Naive thymus-derived CD4-positive, alpha-beta T cell (primary cell): ENCODE data around the gene PPFIBP2. TPM values are rescaled to one million over a fixed set of nuclear protein-coding genes. Genes with fewer than 3 reads are reported as not detected.

ENCODE experiments used
- ATAC-seq: fragments of 150-1000 bp; cut with Tn5 transposase; 2 replicates; pipeline ENCODE4 v1.10.0; 2021; ENCODE audit warnings: mild to moderate bottlenecking, moderate library complexity
- CTCF ChIA-PET: fragments of 350-600 bp; sonication (Branson Sonifier 250); formaldehyde crosslinking; loops from one replicate; lab custom pipeline; 2021; ENCODE audit warnings: antibody characterized with exemption; lab: Charles Lee
- POLR2A ChIA-PET: fragments of 350-600 bp; sonication (Branson Sonifier 250); formaldehyde crosslinking; loops from one replicate; lab custom pipeline; 2021; ENCODE audit warnings: antibody characterized with exemption, inconsistent platforms; lab: Charles Lee
- DNase-seq, 9 donors: peaks; one replicate each; pipeline versions ENCODE4 v3.0.0 to v3.0.0-alpha.2; 2020 to 2022; ENCODE audit warnings: mixed read lengths in 1 of 9
- H3K27ac ChIP-seq: one replicate; pipeline ENCODE4 v1.7.0; 2013; ENCODE audit warnings: mild to moderate bottlenecking, low read depth, low read length, moderate library complexity
- H3K27me3 ChIP-seq, 2 donors: one replicate each; pipeline ENCODE4 v1.7.0; 2013; ENCODE audit warnings: low read length in 2 of 2, mild to moderate bottlenecking in 2 of 2, moderate library complexity in 2 of 2; ENCODE audit not compliant: control insufficient read depth in 2 of 2, insufficient read depth in 2 of 2
- H3K36me3 ChIP-seq, 3 experiments: 1 replicate in 2 of 3; 2 replicates in 1 of 3; pipeline ENCODE4 v1.7.0; 2013; ENCODE audit warnings: low read length in 3 of 3, mild to moderate bottlenecking in 3 of 3, moderate library complexity in 1 of 3; ENCODE audit not compliant: insufficient read depth in 3 of 3, control insufficient read depth in 2 of 3
- H3K4me1 ChIP-seq, 2 donors: one replicate each; pipeline ENCODE4 v1.7.0; 2013; ENCODE audit warnings: low read length in 2 of 2, mild to moderate bottlenecking in 2 of 2, moderate library complexity in 1 of 2; ENCODE audit not compliant: control insufficient read depth in 2 of 2, insufficient read depth in 2 of 2
- H3K4me3 ChIP-seq: 2 replicates; pipeline ENCODE4 v1.7.0; 2013; ENCODE audit warnings: mild to moderate bottlenecking, low read length
- H3K9me3 ChIP-seq, 3 experiments: 1 replicate in 2 of 3; 2 replicates in 1 of 3; pipeline ENCODE4 v1.7.0; 2013; ENCODE audit warnings: low read length in 3 of 3; ENCODE audit not compliant: control insufficient read depth in 2 of 3
- H3K27ac Mint-ChIP-seq, 9 donors: one replicate each; pipeline ENCODE4 v1.8.0; 2020 to 2022; ENCODE audit warnings: mixed read lengths in 9 of 9, mild to moderate bottlenecking in 8 of 9, moderate library complexity in 5 of 9, inconsistent platforms in 2 of 9
- H3K27me3 Mint-ChIP-seq, 5 donors: one replicate each; pipeline ENCODE4 v1.8.0; 2021 to 2022; ENCODE audit warnings: mixed read lengths in 5 of 5, mild to moderate bottlenecking in 1 of 5
- H3K36me3 Mint-ChIP-seq, 5 donors: one replicate each; pipeline ENCODE4 v1.8.0; 2020 to 2022; ENCODE audit warnings: mixed read lengths in 5 of 5, mild to moderate bottlenecking in 3 of 5, inconsistent platforms in 1 of 5
- H3K4me1 Mint-ChIP-seq, 7 donors: one replicate each; pipeline ENCODE4 v1.8.0; 2020 to 2022; ENCODE audit warnings: mixed read lengths in 7 of 7, mild to moderate bottlenecking in 3 of 7, inconsistent platforms in 1 of 7
- H3K4me3 Mint-ChIP-seq, 10 donors: one replicate each; pipeline ENCODE4 v1.8.0; 2020 to 2022; ENCODE audit warnings: mild to moderate bottlenecking in 10 of 10, mixed read lengths in 10 of 10, moderate library complexity in 6 of 10, inconsistent platforms in 2 of 10
- H3K9me3 Mint-ChIP-seq, 11 donors: one replicate each; pipeline ENCODE4 v1.8.0; 2020 to 2022; ENCODE audit warnings: mixed read lengths in 11 of 11, mild to moderate bottlenecking in 4 of 11, inconsistent platforms in 1 of 11, moderate library complexity in 1 of 11
- intact Hi-C, 2 donors: fragments of 100-400 bp; cut with micrococcal nuclease; formaldehyde crosslinking; loops; one replicate each; pipeline ENCODE4 v1.15.1; 2023
- polyA plus RNA-seq, 2 donors: library from polyadenylated mRNA; unstranded; fragments of 300-500 nt; fragmentation: Illumina TruSeq; gene quantifications; one replicate each; pipeline ENCODE4 v1.2.3, GENCODE V29; 2021
- total RNA-seq, 6 experiments: library from RNA in 5 of 6; stranded (reverse) in 5 of 6; gene quantifications; 1 replicate in 5 of 6; 2 replicates in 1 of 6; pipeline ENCODE4 v1.2.3 and lab custom pipeline; 2021 to 2026

Gene PPFIBP2
- total and polyA plus RNA-seq, 7 experiments from 2014 or later, result 5.7 to 55.6 (median 42.6) TPM

DNA sequence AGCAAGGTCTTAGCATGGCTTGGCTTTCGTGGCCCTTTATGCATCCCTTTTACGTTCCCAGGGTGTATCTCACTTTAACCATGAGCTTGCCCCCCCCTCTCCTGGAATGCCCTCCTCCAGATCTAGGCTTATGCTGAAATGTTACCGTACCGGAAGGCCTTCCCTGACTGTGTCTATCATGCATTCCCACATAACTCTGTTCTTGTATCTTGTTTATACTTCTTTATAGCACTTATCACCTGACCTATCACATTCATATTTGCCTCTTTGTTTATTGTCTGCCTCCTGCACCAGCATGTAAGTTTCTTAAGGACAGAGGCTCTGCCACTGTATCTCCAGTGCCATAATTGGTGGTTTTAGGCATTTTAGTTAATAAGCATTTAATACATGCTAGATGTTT, 38.9 kb downstream of the PPFIBP2 start:
- H3K36me3 ChIP-seq, result peaks cover 0 to 10% (median 0%) of the 10 kb centered on the region in 3 experiments
- H3K27ac Mint-ChIP-seq, result no peak overlapping the region
- peaks cover 0 to 15% (median 0%) of the 10 kb centered on the region in 5 donors for H3K27me3 Mint-ChIP-seq
- H3K27me3 ChIP-seq, result no peaks in the 10 kb centered on the region
- H3K27ac ChIP-seq, result no peak overlapping the region
- ATAC-seq (no peak), DNase-seq (no peak)
- no peaks in the 10 kb centered on the region for H3K9me3 Mint-ChIP-seq
- CTCF ChIA-PET, result no interaction called here
- H3K4me3 Mint-ChIP-seq, result no peak overlapping the region
- intact Hi-C loops, result loop anchor here in 1 of 2 donors (10.0 kb wide), 1 partner anchor 62 kb away; no protein-coding TSS in a partner anchor
- peaks cover 0 to 33% (median 21%) of the 10 kb centered on the region in 7 donors for H3K4me1 Mint-ChIP-seq
- H3K9me3 ChIP-seq, result no peaks in the 10 kb centered on the region
- H3K4me1 ChIP-seq, result no peaks in the 10 kb centered on the region
- POLR2A ChIA-PET, result no interaction called here
- no peak overlapping the region for H3K4me3 ChIP-seq
- H3K36me3 Mint-ChIP-seq, result peaks cover 0 to 76% (median 22%) of the 10 kb centered on the region in 5 donors

DNA sequence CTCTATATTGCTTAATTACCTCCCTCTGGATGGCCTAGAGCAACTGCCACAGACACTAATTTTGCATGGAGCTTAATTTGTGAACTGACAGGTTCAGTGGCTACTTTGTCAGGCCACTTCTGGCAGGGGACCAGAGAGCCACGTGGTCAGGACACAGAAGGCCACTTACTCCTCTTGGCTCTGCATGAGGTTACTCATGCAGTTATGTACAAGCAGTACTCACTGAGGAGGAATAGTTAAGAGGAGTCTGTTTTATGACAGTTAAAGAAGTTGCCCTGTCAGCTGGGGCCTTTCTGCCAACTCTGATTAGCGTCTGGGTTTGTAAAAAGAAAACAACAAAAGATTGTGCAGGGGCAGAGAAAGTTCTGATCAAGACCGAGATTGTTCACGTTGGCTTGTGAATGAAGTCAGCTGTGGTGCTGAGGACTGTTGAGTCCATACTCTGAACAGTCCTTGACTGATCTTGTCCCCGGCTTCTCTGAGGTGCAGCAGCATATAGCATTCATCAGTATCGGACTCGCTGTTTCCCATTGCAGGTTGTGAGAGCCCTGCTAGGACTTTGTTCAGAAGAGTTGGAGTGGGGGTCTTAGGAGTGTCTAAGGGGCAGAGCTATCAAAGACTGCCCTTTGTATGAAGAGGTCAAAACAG, 41.4 kb downstream of the PPFIBP2 start:
- H3K27ac ChIP-seq, result no peak overlapping the region
- Mint-ChIP-seq H3K9me3 (no peaks in the 10 kb centered on the region), H3K36me3 (peaks cover 0 to 70% (median 20%) of the 10 kb centered on the region in 5 donors), H3K4me3 (no peak overlapping the region), H3K27me3 (peaks cover 0 to 15% (median 0%) of the 10 kb centered on the region in 5 donors), H3K4me1 (peaks cover 0 to 28% (median 14%) of the 10 kb centered on the region in 7 donors), H3K27ac (no peak overlapping the region)
- intact Hi-C loops, result loop anchor here in 1 of 2 donors (10.0 kb wide), 1 partner anchor 60 kb away; no protein-coding TSS in a partner anchor
- DNase-seq (no peak), ATAC-seq (no peak)
- ChIA-PET POLR2A (interaction anchor here (0.6 kb wide), 1 partner anchor 42 kb away, joined by 4 read pairs; the partner anchor contains the start of gene PPFIBP2), CTCF (no interaction called here)
- no peaks in the 10 kb centered on the region for H3K9me3 ChIP-seq
- no peaks in the 10 kb centered on the region for H3K27me3 ChIP-seq
- H3K4me3 ChIP-seq, result no peak overlapping the region
- H3K36me3 ChIP-seq, result peaks cover 0 to 7% (median 0%) of the 10 kb centered on the region in 3 experiments
- no peaks in the 10 kb centered on the region for H3K4me1 ChIP-seq

DNA sequence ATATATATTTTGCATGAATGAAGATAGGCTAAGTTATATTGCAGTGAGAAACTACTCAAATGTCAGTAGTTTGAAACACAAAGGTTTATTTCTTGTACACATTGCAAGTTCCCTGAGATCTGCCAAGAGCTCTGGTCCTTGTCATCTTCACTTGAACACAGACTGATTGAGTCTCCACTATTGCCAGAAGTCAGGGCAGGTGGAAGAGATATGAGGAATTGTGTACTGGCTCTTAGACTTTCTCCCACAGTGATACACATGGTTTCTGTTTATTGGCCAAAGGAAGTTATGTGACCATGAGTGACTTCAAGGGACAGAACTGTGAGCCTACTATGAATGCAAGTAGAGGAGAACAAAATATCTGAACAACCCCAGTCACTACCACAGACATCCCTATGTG, 44.2 kb downstream of the PPFIBP2 start:
- H3K27me3 ChIP-seq, result no peaks in the 10 kb centered on the region
- H3K4me1 ChIP-seq, result no peaks in the 10 kb centered on the region
- ATAC-seq (no peak), DNase-seq (no peak)
- peaks cover 0 to 53% (median 22%) of the 10 kb centered on the region in 5 donors for H3K36me3 Mint-ChIP-seq
- intact Hi-C loops, result loop anchor here in 1 of 2 donors (10.0 kb wide), 1 partner anchor 57 kb away; no protein-coding TSS in a partner anchor
- no peak overlapping the region for H3K4me3 ChIP-seq
- peaks cover 0 to 6% (median 0%) of the 10 kb centered on the region in 3 experiments for H3K36me3 ChIP-seq
- CTCF ChIA-PET, result interaction anchor here (0.5 to 0.9 kb wide), 2 partner anchors 10 to 73 kb away, joined by 3 to 4 read pairs; partner anchors contain the start of gene OLFML1
- H3K27ac ChIP-seq, result no peak overlapping the region
- no peak overlapping the region for H3K4me3 Mint-ChIP-seq
- no peaks in the 10 kb centered on the region for H3K9me3 Mint-ChIP-seq
- peaks cover 0 to 15% (median 0%) of the 10 kb centered on the region in 5 donors for H3K27me3 Mint-ChIP-seq
- peaks cover 0 to 28% (median 12%) of the 10 kb centered on the region in 7 donors for H3K4me1 Mint-ChIP-seq
- no peak overlapping the region for H3K27ac Mint-ChIP-seq
- POLR2A ChIA-PET, result no interaction called here
- H3K9me3 ChIP-seq, result no peaks in the 10 kb centered on the region

DNA sequence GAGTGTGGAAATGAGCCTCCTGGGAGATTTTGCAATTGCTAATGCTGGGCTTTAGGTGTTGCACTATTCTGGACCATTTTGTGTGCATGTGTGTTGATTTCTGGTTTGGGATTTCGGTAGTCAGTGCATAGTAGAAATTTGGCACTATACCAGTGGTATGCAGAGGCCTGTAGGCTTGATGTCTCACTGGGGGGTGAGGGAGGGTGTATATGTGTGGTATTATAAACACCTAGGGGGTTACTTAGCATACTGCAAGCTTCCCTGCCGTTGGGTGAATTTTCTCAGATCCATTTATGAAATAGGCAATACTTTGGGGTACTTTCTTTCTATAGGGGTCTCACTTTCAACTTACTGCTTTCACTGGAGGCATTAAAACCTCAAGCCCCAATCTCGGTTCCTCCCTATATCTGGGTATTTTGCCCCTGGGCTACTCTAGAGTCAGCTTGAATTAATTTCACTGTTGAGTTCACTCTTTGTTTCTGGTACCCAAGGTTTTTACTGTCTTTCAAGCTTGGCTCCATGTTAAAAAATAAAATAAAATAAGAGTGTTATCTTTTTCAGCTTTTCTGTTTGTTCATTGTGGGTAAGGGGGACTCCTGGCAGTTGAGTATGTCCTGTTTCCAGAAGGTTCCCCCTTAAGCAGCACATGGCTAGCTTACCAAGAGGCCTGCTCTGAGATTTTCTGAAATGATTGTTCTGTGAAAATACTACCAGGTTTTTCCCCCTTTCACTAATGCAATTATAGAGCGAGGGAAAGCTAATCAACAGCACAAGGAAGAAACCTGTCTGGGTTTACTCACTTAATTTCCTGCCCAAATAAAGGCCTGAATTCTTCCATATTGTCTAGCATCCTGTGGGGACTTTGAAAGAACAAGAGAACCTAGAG, 45.8 kb downstream of the PPFIBP2 start:
- ATAC-seq (no peak), DNase-seq (no peak)
- Mint-ChIP-seq H3K4me3 (no peak overlapping the region), H3K4me1 (peaks cover 0 to 23% (median 11%) of the 10 kb centered on the region in 7 donors), H3K27ac (no peak overlapping the region), H3K9me3 (no peaks in the 10 kb centered on the region), H3K36me3 (peaks cover 0 to 57% (median 24%) of the 10 kb centered on the region in 5 donors), H3K27me3 (peaks cover 0 to 14% (median 0%) of the 10 kb centered on the region in 5 donors)
- POLR2A ChIA-PET, result no interaction called here
- Histone ChIP-seq H3K9me3 (no peaks in the 10 kb centered on the region), H3K4me1 (no peaks in the 10 kb centered on the region), H3K27ac (no peak overlapping the region), H3K4me3 (no peak overlapping the region), H3K36me3 (no peaks in the 10 kb centered on the region), H3K27me3 (no peaks in the 10 kb centered on the region)
- CTCF ChIA-PET, result interaction anchor here (1.1 kb wide), 1 partner anchor 47 kb away, joined by 4 read pairs; no protein-coding TSS in a partner anchor
- intact Hi-C loops, result loop anchor here in 1 of 2 donors (10.0 kb wide), 1 partner anchor 55 kb away; no protein-coding TSS in a partner anchor

DNA sequence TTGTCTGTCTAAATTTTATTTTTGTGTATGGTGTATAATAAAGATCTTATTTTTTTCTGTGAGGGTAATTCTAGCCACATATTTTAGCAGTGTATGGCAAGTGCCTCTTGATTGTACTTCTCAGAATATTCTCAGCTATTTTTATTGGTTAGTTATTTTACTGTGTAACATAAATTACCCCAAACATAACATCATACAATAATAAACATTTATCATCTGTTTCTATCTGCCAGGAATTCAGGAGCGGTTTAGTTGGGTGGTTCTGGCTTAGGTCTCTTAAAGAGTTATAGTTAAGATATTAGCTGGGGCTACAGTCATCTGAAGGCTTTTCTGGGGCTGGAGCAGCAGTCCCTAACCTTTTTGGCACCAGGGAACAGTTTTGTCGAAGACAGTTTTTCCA, 47.8 kb downstream of the PPFIBP2 start:
- DNase-seq, result no peak
- ChIA-PET POLR2A (interaction anchor here (0.6 kb wide), 1 partner anchor 31 kb away, joined by 3 read pairs; no protein-coding TSS in a partner anchor), CTCF (no interaction called here)
- intact Hi-C loops, result no loop called here
- Histone ChIP-seq H3K4me1 (no peaks in the 10 kb centered on the region), H3K4me3 (no peak overlapping the region), H3K9me3 (no peaks in the 10 kb centered on the region), H3K27me3 (no peaks in the 10 kb centered on the region), H3K36me3 (peaks cover 0 to 9% (median 0%) of the 10 kb centered on the region in 3 experiments), H3K27ac (no peak overlapping the region)
- H3K27me3 Mint-ChIP-seq, result peaks cover 0 to 7% (median 0%) of the 10 kb centered on the region in 5 donors
- ATAC-seq, result no peak
- no peaks in the 10 kb centered on the region for H3K9me3 Mint-ChIP-seq
- no peak overlapping the region for H3K27ac Mint-ChIP-seq
- peaks cover 0 to 59% (median 32%) of the 10 kb centered on the region in 5 donors for H3K36me3 Mint-ChIP-seq
- H3K4me1 Mint-ChIP-seq, result peaks cover 0 to 16% (median 10%) of the 10 kb centered on the region in 7 donors
- H3K4me3 Mint-ChIP-seq, result no peak overlapping the region

DNA sequence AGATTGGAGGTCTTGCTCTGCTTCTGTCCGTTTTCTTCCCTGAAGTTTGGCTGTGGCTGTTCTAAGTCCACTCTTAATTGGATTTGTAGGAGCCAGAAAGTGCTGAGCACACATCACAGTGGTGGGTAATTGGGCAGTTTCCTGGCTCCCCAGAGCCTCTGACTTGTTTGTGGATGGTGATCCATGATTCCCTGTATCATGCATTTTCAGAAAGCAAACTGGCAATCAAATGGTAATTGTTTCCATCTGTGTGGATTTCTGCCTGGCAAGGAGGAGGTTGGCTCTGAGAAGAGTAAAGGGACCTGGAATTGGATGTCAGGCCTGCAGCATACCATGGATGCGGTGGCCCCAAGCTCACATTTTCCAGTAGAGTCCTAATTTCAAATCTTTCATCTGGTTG, 49.5 kb downstream of the PPFIBP2 start:
- Mint-ChIP-seq H3K36me3 (peaks cover 0 to 60% (median 42%) of the 10 kb centered on the region in 5 donors), H3K4me3 (no peak overlapping the region), H3K27ac (no peak overlapping the region), H3K9me3 (peaks cover 0 to 7% (median 3%) of the 10 kb centered on the region in 11 donors), H3K4me1 (peaks cover 0 to 12% (median 6%) of the 10 kb centered on the region in 7 donors), H3K27me3 (peaks cover 0 to 10% (median 0%) of the 10 kb centered on the region in 5 donors)
- no peak for ATAC-seq
- Histone ChIP-seq H3K4me1 (no peaks in the 10 kb centered on the region), H3K4me3 (no peak overlapping the region), H3K27ac (no peak overlapping the region), H3K9me3 (peaks cover 0 to 3% (median 0%) of the 10 kb centered on the region in 3 experiments), H3K27me3 (no peaks in the 10 kb centered on the region), H3K36me3 (peaks cover 0 to 20% (median 0%) of the 10 kb centered on the region in 3 experiments)
- ChIA-PET POLR2A (no interaction called here), CTCF (interaction anchor here (0.5 kb wide), 1 partner anchor 1256 kb away, joined by 3 read pairs; no protein-coding TSS in a partner anchor)
- no peak for DNase-seq
- intact Hi-C loops, result no loop called here
